ENCODE measurements around the gene ATP6V1D.
"Not testable (repeated sequence)": the region's sequence is repeated elsewhere in the genome, so short reads cannot be mapped to it uniquely, and the experiment has no call there.

Gene ATP6V1D

GRCh38 chr14:67331368-67332125 lies 28.1 kb downstream of the ATP6V1D start:
- no peak overlapping the region for H3K4me3 ChIP-seq (ENCODE audit: low read depth, low read length)
- TF ChIP-seq CTCF (IDR thresholded peaks at IDR 0.05; ENCODE audit: control insufficient read depth, extremely low read depth, insufficient read depth): no peak
- DNase-seq (ENCODE audit: low read depth): no peak

GRCh38 chr14:67329666-67330065 lies 29.9 kb downstream of the ATP6V1D start:
- not testable (repeated sequence) for DNase-seq (ENCODE audit: low read depth); H3K4me3 ChIP-seq (ENCODE audit: low read depth, low read length)

- DNase-seq (ENCODE audit: low read depth): no peak
- no peak overlapping the region for H3K4me3 ChIP-seq (ENCODE audit: low read depth, low read length)
- no peak for TF ChIP-seq CTCF (IDR thresholded peaks at IDR 0.05; ENCODE audit: control insufficient read depth, extremely low read depth, insufficient read depth)
These were observed 40.5 kb downstream of the ATP6V1D start for GRCh38 chr14:67319142-67319541.

GRCh38 chr14:67317822-67318221 lies 41.8 kb downstream of the ATP6V1D start:
- H3K4me3 ChIP-seq (ENCODE audit: low read depth, low read length): no peak overlapping the region
- peak; percentile 22 for DNase-seq (ENCODE audit: low read depth)
- no peak for TF ChIP-seq CTCF (IDR thresholded peaks at IDR 0.05; ENCODE audit: control insufficient read depth, extremely low read depth, insufficient read depth)

GRCh38 chr14:67313153-67313552 lies 46.5 kb downstream of the ATP6V1D start:
- TF ChIP-seq CTCF (IDR thresholded peaks at IDR 0.05; ENCODE audit: control insufficient read depth, extremely low read depth, insufficient read depth): no peak
- peak; percentile 10 for DNase-seq (ENCODE audit: low read depth)
- H3K4me3 ChIP-seq (ENCODE audit: low read depth, low read length): no peak overlapping the region

GRCh38 chr14:67311868-67312267 lies 47.7 kb downstream of the ATP6V1D start:
- no peak for DNase-seq (ENCODE audit: low read depth)
- H3K4me3 ChIP-seq (ENCODE audit: low read depth, low read length): no peak overlapping the region
- TF ChIP-seq CTCF (IDR thresholded peaks at IDR 0.05; ENCODE audit: control insufficient read depth, extremely low read depth, insufficient read depth): no peak

Measured in LNCaP clone FGC (cell line).